K562 (cell line): ENCODE measurements around the gene CEBPE. TPM values are rescaled to one million over a fixed set of nuclear protein-coding genes. Genes with fewer than 3 reads are reported as not detected.
A peak's percentile ranks its signal among the peaks of the same experiment; 100 is the strongest.

Experiments
- CREB1 ChIP-seq, 2 experiments: sonication (generic) in 1 of 2; formaldehyde crosslinking in 1 of 2; IDR thresholded peaks; 2 replicates each; pipeline versions ENCODE4 v1.6.1 to v1.8.0; 2012 to 2022; ENCODE audit warnings: inconsistent platforms in 1 of 2, mild to moderate bottlenecking in 1 of 2, missing genetic modification reagents in 1 of 2, moderate library complexity in 1 of 2
- DEAF1 ChIP-seq: fragments of 450-650 bp; formaldehyde crosslinking; IDR thresholded peaks from 2 replicates; pipeline ENCODE4 v1.4.0; 2020; ENCODE audit warnings: mild to moderate bottlenecking, moderate library complexity
- DMBX1 ChIP-seq: fragments of 250-450 bp; sonication (Bioruptor Pico); IDR thresholded peaks from 2 replicates; pipeline ENCODE4 v1.8.0; 2022; ENCODE audit warnings: inconsistent platforms, mild to moderate bottlenecking, moderate library complexity, borderline replicate concordance
- FOXO4 ChIP-seq: fragments of 450-650 bp; formaldehyde crosslinking; IDR thresholded peaks from 2 replicates; pipeline ENCODE4 v1.4.0; 2020; ENCODE audit warnings: mild to moderate bottlenecking, moderate library complexity
- FOXP1 ChIP-seq: sonication (generic); formaldehyde crosslinking; IDR thresholded peaks from 2 replicates; pipeline ENCODE4 v1.8.0; 2022; ENCODE audit warnings: mild to moderate bottlenecking, missing genetic modification reagents
- ILK ChIP-seq: fragments of 450-650 bp; IDR thresholded peaks from 2 replicates; pipeline ENCODE4 v1.6.1; 2016; ENCODE audit warnings: missing genetic modification characterization, low read depth, mild to moderate bottlenecking, missing compliant biosample characterization, moderate library complexity, borderline replicate concordance
- KDM5B ChIP-seq: fragments of 200-600 bp; sonication (generic); IDR thresholded peaks from 2 replicates; pipeline ENCODE4 v1.6.1; 2012; ENCODE audit warnings: low read depth, mild to moderate bottlenecking, moderate library complexity, low read length, control low read depth, inconsistent platforms; ENCODE audit not compliant: insufficient replicate concordance
- MAZ ChIP-seq, 2 experiments: fragments of 450-650 bp in 1 of 2; sonication (generic) in 1 of 2; formaldehyde crosslinking; IDR thresholded peaks in 1 of 2; conservative IDR thresholded peaks in 1 of 2; 2 replicates each; pipeline versions ENCODE4 v1.4.0 to v1.5.0; 2020; ENCODE audit warnings: mild to moderate bottlenecking in 1 of 2, missing genetic modification reagents in 1 of 2
- MLX ChIP-seq, 2 experiments: fragments of 450-650 bp in 1 of 2; sonication (generic) in 1 of 2; formaldehyde crosslinking; conservative IDR thresholded peaks; 2 replicates each; pipeline versions ENCODE4 v1.4.0 to v1.8.1; 2020 to 2022; ENCODE audit warnings: mild to moderate bottlenecking in 1 of 2, missing genetic modification reagents in 1 of 2
- NFE2 ChIP-seq: IDR thresholded peaks from 2 replicates; pipeline ENCODE4 v1.6.1; 2014; ENCODE audit warnings: antibody characterized with exemption, low read depth
- NFRKB ChIP-seq: fragments of 450-650 bp; IDR thresholded peaks from 2 replicates; pipeline ENCODE4 v1.6.1; 2016; ENCODE audit warnings: low read depth
- NR2C2 ChIP-seq, 2 experiments: fragments of 200-800 bp in 1 of 2; sonication (Bioruptor generic) in 1 of 2; sonication (generic) in 1 of 2; formaldehyde crosslinking in 1 of 2; IDR thresholded peaks; 2 replicates each; pipeline versions ENCODE4 v1.6.1 to v1.8.0; 2016 to 2022; ENCODE audit warnings: mild to moderate bottlenecking in 1 of 2, missing compliant biosample characterization in 1 of 2, missing genetic modification characterization in 1 of 2, missing genetic modification reagents in 1 of 2
- PCBP1 ChIP-seq: fragments of 200-400 bp; formaldehyde crosslinking; IDR thresholded peaks from 2 replicates; pipeline ENCODE4 v1.6.1; 2018; ENCODE audit warnings: mild to moderate bottlenecking, low read depth, low read length; ENCODE audit not compliant: poor library complexity, severe bottlenecking
- PHF20 ChIP-seq: fragments of 450-650 bp; IDR thresholded peaks from 2 replicates; pipeline ENCODE4 v1.6.1; 2018; ENCODE audit not compliant: partially characterized antibody
- PHTF2 ChIP-seq: fragments of 250-450 bp; sonication (Bioruptor Pico); IDR thresholded peaks from 2 replicates; pipeline ENCODE4 v1.5.0; 2021; ENCODE audit warnings: mild to moderate bottlenecking
- PYGO2 ChIP-seq: fragments of 450-650 bp; IDR thresholded peaks from 2 replicates; pipeline ENCODE4 v1.6.1; 2016; ENCODE audit warnings: mild to moderate bottlenecking, missing genetic modification characterization, moderate library complexity, missing compliant biosample characterization
- RB1 ChIP-seq: fragments of 450-650 bp; IDR thresholded peaks from 2 replicates; pipeline ENCODE4 v1.6.1; 2017; ENCODE audit warnings: low read depth, mild to moderate bottlenecking
- RHOXF2B ChIP-seq: fragments of 250-450 bp; sonication (Bioruptor Pico); conservative IDR thresholded peaks from 2 replicates; pipeline ENCODE4 v1.5.1; 2021
- TAL1 ChIP-seq: fragments of 450-650 bp; IDR thresholded peaks from 2 replicates; pipeline ENCODE4 v1.6.1; 2016; ENCODE audit warnings: mild to moderate bottlenecking
- ZBTB1 ChIP-seq: sonication (generic); formaldehyde crosslinking; IDR thresholded peaks from 2 replicates; pipeline ENCODE4 v1.8.1; 2023; ENCODE audit warnings: missing genetic modification reagents, low read depth, mild to moderate bottlenecking, borderline replicate concordance
- ZBTB43 ChIP-seq: sonication (generic); formaldehyde crosslinking; IDR thresholded peaks from 2 replicates; pipeline ENCODE4 v1.8.0; 2023; ENCODE audit warnings: mild to moderate bottlenecking, missing genetic modification reagents
- ZNF696 ChIP-seq: fragments of 250-450 bp; sonication (Bioruptor Pico); conservative IDR thresholded peaks from 2 replicates; pipeline ENCODE4 v1.4.0; 2020; ENCODE audit warnings: mild to moderate bottlenecking, moderate library complexity
- ZNF76 ChIP-seq: fragments of 250-450 bp; sonication (Bioruptor Pico); IDR thresholded peaks from 2 replicates; pipeline ENCODE4 v1.4.0; 2020; ENCODE audit warnings: mild to moderate bottlenecking, moderate library complexity, borderline replicate concordance
- polyA plus RNA-seq, 8 experiments: library from polyadenylated mRNA; depleted of rRNA in 4 of 8; stranded (reverse) in 5 of 8; unstranded in 3 of 8; fragments of >200 nt; fragmentation: Nextera tagmentation in 2 of 8; fragmentation: Illumina TruSeq in 1 of 8; extraction: Ambion mirVana in 2 of 8; extraction: Trizol in 1 of 8; gene quantifications; 2 replicates each; pipeline versions ENCODE4 v1.2.1 to v1.2.3, GENCODE V29; 2011 to 2014; ENCODE audit warnings: inconsistent platforms in 1 of 8, missing spikeins in 1 of 8
- total RNA-seq, 7 experiments: library from RNA; depleted of rRNA in 6 of 7; stranded (reverse); fragments of >200 nt in 6 of 7; fragmentation: Illumina TruSeq in 2 of 7; extraction: Trizol in 2 of 7; gene quantifications; 2 replicates each; pipeline versions ENCODE4 v1.2.1 to v1.2.3, GENCODE V29; 2011 to 2021; ENCODE audit warnings: low replicate concordance in 1 of 7

CEBPE gene
- total and polyA plus RNA-seq, 9 of the 15 experiments (the other 6 are each of a cell fraction or from before 2014, with no cell fraction given), result 0.09 to 0.15 (median 0.13) TPM; not detected in 6

GRCh38 chr14:23094666-23095195 lies 24.3 kb downstream of the CEBPE start, which contains the start of gene ACIN1 (continued):
- TF ChIP-seq FOXP1 (CRISPR knock-in tag) (peak; percentile 81), ZBTB43 (CRISPR knock-in tag) (peak; percentile 83; the same call in 1 of the 2 replicates), NR2C2 (CRISPR knock-in tag; IDR thresholded peaks at IDR 0.05) (0 out of 2 replicates have a peak, but pooled peaks have one; percentile 64), NR2C2 (tag; IDR thresholded peaks at IDR 0.05) (no peak), TAL1 (no peak), PYGO2 (no peak), ILK (no peak), RHOXF2B (0 out of 2 replicates have a peak, but pooled peaks have one; percentile 44), FOXO4 (0 out of 2 replicates have a peak, but pooled peaks have one; percentile 12), CREB1 (IDR thresholded peaks at IDR 0.05) (no peak), CREB1 (CRISPR knock-in tag; IDR thresholded peaks at IDR 0.05) (peak; percentile 60; the same call in 1 of the 2 replicates), MAZ (CRISPR knock-in tag; conservative IDR thresholded peaks at IDR 0.05 in 1 of 2, IDR thresholded peaks at IDR 0.05 in 1 of 2) (peak; percentile 64 to 91), NFE2 (no peak), RB1 (peak; percentile 97), ZNF76 (CRISPR knock-in tag) (peak; percentile 69; the same call in 1 of the 2 replicates), PHF20 (peak; percentile 68), MLX (CRISPR knock-in tag; conservative IDR thresholded peaks at IDR 0.05) (no peak), NFRKB (peak; percentile 70), KDM5B (peak; percentile 80), PCBP1 (peak; percentile 59), ZBTB1 (CRISPR knock-in tag) (0 out of 2 replicates have a peak, but pooled peaks have one; percentile 27), DMBX1 (CRISPR knock-in tag) (no peak), DEAF1 (peak; percentile 100; the same call in 1 of the 2 replicates), ZNF696 (CRISPR knock-in tag) (no peak), PHTF2 (CRISPR knock-in tag) (no peak)
